Measurements from ENCODE around the gene MNT.

Gene MNT

DNA sequence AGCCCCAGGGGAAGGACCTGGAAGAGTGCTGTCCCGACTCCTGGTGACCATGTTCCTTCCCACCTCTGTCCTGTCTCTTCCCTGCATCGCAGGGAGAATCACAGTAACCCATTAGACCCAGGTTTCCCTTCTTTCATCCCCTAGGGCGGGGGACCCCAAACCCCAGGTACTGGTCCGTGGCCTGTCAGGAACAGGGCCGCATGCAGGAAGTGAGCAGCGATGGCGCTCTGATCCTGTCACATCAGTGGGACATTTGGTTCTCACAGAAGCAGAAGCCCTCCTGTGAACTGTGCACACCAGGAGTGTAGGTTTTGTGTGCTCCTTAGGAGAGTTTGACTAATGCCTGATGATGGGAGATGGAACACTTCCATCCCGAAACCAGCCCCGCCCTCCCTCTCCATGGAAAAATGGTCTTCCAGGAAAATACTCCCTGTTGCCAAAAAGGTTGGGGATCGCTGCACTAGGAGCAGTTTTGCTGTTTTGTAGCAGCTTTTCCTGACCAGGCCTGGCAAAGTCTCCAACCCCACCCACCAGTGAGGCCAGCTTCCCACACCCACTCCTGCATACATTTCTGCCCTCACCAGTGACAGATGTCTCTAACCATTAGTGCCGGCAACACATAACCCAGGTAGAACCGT lies 10.5 kb downstream of the MNT start:
- Histone ChIP-seq H3K36me3 (ENCODE audit: control insufficient read depth, insufficient read depth, low read length) (peaks cover 14% of the 10 kb centered on the region), H3K27me3 (replicated peaks; ENCODE audit: control insufficient read depth, insufficient read depth, low read length, poor library complexity, severe bottlenecking) (no peaks in the 10 kb centered on the region), H3K27ac (ENCODE audit: insufficient read depth, low read length, poor library complexity, severe bottlenecking) (peak overlapping the region; percentile 10), H3K4me3 (ENCODE audit: insufficient read depth, low read depth, low read length, poor library complexity, severe bottlenecking) (no peak overlapping the region), H3K4me1 (ENCODE audit: control insufficient read depth, insufficient read depth, low read length, poor library complexity, severe bottlenecking) (peaks cover 24% of the 10 kb centered on the region), H3K9me3 (ENCODE audit: control insufficient read depth, low read length) (no peaks in the 10 kb centered on the region)
- no peak for DNase-seq

DNA sequence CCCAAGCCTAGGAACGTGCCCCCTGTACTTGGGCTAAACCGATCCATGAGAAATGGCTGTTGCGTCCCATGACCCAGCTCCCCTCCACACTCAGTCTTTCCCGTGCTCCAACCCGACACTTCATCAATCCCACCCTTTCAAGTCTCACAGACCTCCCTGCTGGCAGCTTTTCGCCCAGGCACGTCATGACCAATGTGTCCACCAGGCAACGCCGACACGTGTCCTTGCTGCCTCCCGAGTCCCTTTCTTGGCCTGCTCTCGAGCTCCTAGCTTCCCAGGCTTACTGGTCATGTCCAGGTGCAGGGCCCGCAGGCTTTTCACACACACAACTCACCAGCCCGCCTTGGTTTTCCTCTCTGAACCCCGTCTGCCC lies 12.2 kb downstream of the MNT start:
- Histone ChIP-seq H3K27me3 (replicated peaks; ENCODE audit: control insufficient read depth, insufficient read depth, low read length, poor library complexity, severe bottlenecking) (no peaks in the 10 kb centered on the region), H3K27ac (ENCODE audit: insufficient read depth, low read length, poor library complexity, severe bottlenecking) (no peak overlapping the region), H3K4me3 (ENCODE audit: insufficient read depth, low read depth, low read length, poor library complexity, severe bottlenecking) (no peak overlapping the region), H3K4me1 (ENCODE audit: control insufficient read depth, insufficient read depth, low read length, poor library complexity, severe bottlenecking) (peaks cover 14% of the 10 kb centered on the region), H3K36me3 (ENCODE audit: control insufficient read depth, insufficient read depth, low read length) (peaks cover 12% of the 10 kb centered on the region), H3K9me3 (ENCODE audit: control insufficient read depth, low read length) (no peaks in the 10 kb centered on the region)
- no peak for DNase-seq

DNA sequence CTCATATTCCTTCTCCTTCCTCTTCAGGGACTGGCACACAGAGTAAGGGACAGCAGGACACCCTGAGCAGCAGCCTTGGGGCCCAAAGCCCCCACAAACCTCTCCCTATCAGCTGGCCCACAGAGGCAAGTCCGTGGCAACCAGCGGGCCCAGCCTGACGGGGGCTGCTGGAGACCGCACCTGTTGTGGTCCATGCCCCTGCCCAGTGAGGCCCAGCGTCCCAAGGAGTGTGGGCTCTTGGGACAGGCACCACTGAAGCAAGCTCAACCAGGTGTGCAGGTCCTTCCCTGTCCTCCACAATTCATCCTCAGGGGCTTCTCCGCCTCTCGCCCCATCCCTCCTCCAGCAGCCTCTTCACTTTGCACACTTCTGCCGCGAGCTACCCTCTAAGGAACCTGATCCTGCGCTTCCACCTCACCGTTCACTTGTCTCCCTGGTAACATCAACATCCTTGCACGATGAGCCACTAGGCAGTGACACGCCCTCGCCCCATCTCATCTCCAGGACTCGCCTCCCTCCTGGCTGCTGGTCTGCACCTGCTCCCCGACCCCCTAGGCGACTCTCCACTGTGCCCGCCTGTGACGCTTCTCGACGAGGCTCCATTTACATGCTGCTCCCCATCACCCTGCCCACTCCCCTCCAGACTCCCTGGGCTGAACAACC lies 12.7 kb downstream of the MNT start:
- Histone ChIP-seq H3K27ac (ENCODE audit: insufficient read depth, low read length, poor library complexity, severe bottlenecking) (no peak overlapping the region), H3K9me3 (ENCODE audit: control insufficient read depth, low read length) (no peaks in the 10 kb centered on the region), H3K4me3 (ENCODE audit: insufficient read depth, low read depth, low read length, poor library complexity, severe bottlenecking) (no peak overlapping the region), H3K36me3 (ENCODE audit: control insufficient read depth, insufficient read depth, low read length) (peaks cover 12% of the 10 kb centered on the region), H3K4me1 (ENCODE audit: control insufficient read depth, insufficient read depth, low read length, poor library complexity, severe bottlenecking) (peaks cover 14% of the 10 kb centered on the region), H3K27me3 (replicated peaks; ENCODE audit: control insufficient read depth, insufficient read depth, low read length, poor library complexity, severe bottlenecking) (no peaks in the 10 kb centered on the region)
- DNase-seq, result no peak

DNA sequence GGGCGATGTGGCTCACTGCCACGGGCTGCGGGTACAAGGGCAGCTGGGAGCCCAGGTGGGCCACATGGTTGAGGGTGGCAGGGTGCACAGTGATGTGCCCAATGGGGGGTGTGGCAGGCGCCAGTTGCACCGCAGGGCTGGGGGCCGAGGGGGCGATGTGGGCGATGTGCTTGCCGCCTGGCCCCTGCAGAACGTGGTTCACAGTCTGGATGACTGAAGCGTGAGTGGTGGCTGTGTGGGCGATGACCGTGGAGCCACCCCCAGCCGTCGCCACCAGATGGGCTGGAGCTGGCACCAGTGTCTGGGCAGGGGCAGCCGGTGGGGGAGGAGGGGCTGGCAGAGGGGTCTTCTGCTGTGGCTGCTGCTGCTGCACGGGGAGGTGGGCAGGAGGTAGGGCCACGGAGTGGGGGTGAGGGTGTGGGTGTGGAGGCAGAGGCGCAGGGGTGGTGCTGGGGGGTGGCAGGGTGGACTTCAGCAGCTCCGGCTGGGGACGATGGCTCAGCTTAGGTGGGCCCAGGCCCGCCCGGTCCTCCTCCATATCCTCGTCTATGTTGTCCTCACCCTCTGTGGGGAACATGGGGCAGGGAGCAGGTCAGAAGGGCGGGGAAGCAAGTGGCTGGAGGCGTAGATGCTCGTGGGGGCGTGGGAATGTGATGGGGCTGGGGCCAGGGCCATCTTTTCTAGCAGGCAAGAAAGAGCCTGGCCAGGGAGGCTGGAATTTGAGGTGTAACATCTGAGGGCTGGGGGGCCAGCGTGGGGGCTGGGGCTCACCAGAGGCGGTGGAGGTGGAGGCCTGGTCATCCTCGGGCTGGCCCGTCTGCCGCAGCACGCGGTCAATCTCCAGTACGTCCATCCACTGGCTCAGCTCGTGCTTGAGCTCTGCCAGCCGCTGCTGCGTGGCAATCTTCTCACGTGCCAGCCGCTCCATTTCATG lies 13.5 kb downstream of the MNT start:
- Histone ChIP-seq H3K4me3 (ENCODE audit: insufficient read depth, low read depth, low read length, poor library complexity, severe bottlenecking) (no peak overlapping the region), H3K27me3 (replicated peaks; ENCODE audit: control insufficient read depth, insufficient read depth, low read length, poor library complexity, severe bottlenecking) (no peaks in the 10 kb centered on the region), H3K27ac (ENCODE audit: insufficient read depth, low read length, poor library complexity, severe bottlenecking) (no peak overlapping the region), H3K36me3 (ENCODE audit: control insufficient read depth, insufficient read depth, low read length) (peaks cover 12% of the 10 kb centered on the region), H3K9me3 (ENCODE audit: control insufficient read depth, low read length) (no peaks in the 10 kb centered on the region), H3K4me1 (ENCODE audit: control insufficient read depth, insufficient read depth, low read length, poor library complexity, severe bottlenecking) (peaks cover 13% of the 10 kb centered on the region)
- no peak for DNase-seq

DNA sequence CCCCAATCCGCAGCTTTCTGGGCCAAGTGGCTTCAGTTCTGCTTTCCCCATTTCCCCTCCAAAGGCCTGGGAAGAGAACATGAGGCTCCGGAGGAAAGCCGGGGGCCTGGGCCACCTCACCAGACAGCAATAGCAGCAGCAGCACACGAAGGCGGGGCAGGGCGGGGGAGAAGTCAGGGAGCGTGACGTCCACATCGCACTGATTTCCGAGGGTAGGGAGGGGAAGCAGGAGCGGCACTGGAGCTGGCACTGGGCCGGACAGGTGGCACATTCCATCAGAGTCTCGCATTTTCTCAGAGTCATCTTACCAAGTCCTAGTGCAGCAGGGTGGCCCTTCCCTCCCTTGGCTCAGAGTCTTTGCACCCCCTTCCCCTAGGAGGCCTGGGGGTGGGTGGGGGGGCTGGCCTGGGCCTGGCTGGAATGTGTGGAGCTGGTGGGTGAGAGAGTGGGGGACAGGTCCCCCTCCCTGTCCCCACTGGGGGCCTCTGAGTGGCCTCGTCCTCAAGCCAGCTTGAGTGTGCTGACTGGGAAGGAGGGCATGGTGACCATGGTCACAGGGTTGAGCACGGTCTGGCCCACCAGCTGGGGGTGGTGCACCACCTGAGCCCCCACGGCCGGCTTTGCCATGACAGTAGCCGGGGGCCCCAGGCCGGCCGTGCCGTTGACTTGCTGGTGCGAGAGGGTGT lies 14.3 kb downstream of the MNT start:
- peaks cover 5% of the 10 kb centered on the region for H3K4me1 ChIP-seq (ENCODE audit: control insufficient read depth, insufficient read depth, low read length, poor library complexity, severe bottlenecking)
- DNase-seq, result no peak
- no peak overlapping the region for H3K4me3 ChIP-seq (ENCODE audit: insufficient read depth, low read depth, low read length, poor library complexity, severe bottlenecking)
- no peaks in the 10 kb centered on the region for H3K27me3 ChIP-seq (replicated peaks; ENCODE audit: control insufficient read depth, insufficient read depth, low read length, poor library complexity, severe bottlenecking)
- H3K27ac ChIP-seq (ENCODE audit: insufficient read depth, low read length, poor library complexity, severe bottlenecking), result no peak overlapping the region
- peaks cover 12% of the 10 kb centered on the region for H3K36me3 ChIP-seq (ENCODE audit: control insufficient read depth, insufficient read depth, low read length)
- no peaks in the 10 kb centered on the region for H3K9me3 ChIP-seq (ENCODE audit: control insufficient read depth, low read length)

DNA sequence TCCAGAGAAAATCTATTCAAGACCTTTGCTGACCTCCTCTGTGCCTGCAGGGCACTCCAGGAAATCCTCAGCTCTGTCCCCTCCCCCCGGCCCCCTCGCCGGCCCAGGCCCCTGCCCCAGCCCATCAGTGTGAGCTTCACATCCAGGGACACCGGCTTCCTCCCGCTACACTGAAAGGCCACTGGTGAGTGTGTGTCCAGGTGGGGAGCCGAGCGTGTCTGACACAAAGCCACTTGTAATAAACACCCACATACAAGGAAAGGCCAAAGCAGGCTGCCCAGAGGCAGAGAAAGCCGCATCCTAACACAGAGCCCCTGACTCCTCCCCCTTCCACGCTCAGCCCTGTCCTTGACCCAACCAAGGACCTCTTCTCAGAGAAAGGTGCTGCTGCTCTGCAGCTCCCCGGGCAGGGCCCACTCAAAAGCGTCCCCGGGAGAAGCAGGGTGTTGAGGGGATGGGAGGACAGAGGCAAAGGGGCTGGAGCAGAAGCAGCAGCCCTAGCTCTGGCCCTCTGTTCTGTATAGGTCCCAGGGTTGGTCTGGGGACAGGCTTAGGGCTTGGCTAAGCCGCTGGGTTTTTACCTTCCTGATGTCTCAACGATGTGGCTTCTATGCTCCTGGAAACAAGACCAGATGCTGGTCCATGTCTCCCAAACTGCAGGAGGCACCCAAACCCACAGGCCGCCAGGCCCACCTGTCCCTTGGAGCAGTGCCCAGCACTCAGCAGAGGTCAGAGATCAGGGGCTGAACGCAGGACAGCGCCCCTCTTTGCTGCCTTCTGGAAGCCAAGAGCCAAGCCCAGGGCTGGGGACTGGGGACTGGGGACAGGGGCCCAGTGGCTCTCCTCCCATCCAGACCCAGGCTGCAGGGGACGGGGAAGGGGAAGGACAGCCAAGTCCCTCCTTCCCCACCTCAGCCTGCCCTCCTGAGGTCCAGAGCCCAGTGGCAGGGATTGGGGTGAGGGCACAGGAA lies 15.3 kb downstream of the MNT start:
- Histone ChIP-seq H3K27me3 (replicated peaks; ENCODE audit: control insufficient read depth, insufficient read depth, low read length, poor library complexity, severe bottlenecking) (no peaks in the 10 kb centered on the region), H3K9me3 (ENCODE audit: control insufficient read depth, low read length) (no peaks in the 10 kb centered on the region), H3K4me1 (ENCODE audit: control insufficient read depth, insufficient read depth, low read length, poor library complexity, severe bottlenecking) (no peaks in the 10 kb centered on the region), H3K36me3 (ENCODE audit: control insufficient read depth, insufficient read depth, low read length) (peaks cover 12% of the 10 kb centered on the region), H3K27ac (ENCODE audit: insufficient read depth, low read length, poor library complexity, severe bottlenecking) (no peak overlapping the region), H3K4me3 (ENCODE audit: insufficient read depth, low read depth, low read length, poor library complexity, severe bottlenecking) (no peak overlapping the region)
- DNase-seq, result no peak

DNA sequence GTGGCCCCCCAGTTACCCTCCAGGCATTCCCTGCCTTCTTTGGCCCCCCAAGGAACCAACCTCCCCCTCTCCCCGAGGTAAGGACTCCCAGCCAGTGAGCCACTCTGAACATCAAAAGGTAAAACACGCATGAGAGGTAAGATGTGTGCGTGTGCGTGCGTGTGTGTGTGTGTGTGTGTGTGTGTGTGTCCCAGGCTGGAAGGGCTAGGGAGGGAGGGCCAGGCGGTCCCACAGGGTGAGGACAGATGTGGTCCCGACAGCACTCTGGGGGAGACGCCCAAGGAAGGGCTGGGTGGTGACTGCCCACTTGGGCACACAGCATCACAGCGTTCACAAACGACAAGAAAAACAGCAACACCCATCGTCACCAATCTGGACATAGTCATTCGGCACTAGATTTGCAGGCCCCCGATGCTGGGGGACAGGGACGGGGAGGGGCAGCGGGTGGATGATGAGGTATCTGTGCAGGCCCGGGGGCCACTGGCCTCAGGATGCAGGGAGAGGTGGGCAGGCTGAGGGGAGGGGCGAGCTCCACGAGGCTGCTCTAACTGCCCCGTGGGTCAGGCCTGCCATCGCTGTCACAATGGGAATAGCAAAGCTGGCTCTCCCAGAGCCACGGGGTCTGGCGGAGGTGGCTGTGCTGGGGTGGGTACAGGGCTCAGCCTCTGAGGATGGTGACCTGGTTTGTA lies 16.3 kb downstream of the MNT start:
- H3K27ac ChIP-seq (ENCODE audit: insufficient read depth, low read length, poor library complexity, severe bottlenecking), result no peak overlapping the region
- H3K36me3 ChIP-seq (ENCODE audit: control insufficient read depth, insufficient read depth, low read length), result peaks cover 16% of the 10 kb centered on the region
- no peaks in the 10 kb centered on the region for H3K27me3 ChIP-seq (replicated peaks; ENCODE audit: control insufficient read depth, insufficient read depth, low read length, poor library complexity, severe bottlenecking)
- H3K9me3 ChIP-seq (ENCODE audit: control insufficient read depth, low read length), result no peaks in the 10 kb centered on the region
- no peak for DNase-seq
- H3K4me3 ChIP-seq (ENCODE audit: insufficient read depth, low read depth, low read length, poor library complexity, severe bottlenecking), result no peak overlapping the region
- H3K4me1 ChIP-seq (ENCODE audit: control insufficient read depth, insufficient read depth, low read length, poor library complexity, severe bottlenecking), result no peaks in the 10 kb centered on the region

DNA sequence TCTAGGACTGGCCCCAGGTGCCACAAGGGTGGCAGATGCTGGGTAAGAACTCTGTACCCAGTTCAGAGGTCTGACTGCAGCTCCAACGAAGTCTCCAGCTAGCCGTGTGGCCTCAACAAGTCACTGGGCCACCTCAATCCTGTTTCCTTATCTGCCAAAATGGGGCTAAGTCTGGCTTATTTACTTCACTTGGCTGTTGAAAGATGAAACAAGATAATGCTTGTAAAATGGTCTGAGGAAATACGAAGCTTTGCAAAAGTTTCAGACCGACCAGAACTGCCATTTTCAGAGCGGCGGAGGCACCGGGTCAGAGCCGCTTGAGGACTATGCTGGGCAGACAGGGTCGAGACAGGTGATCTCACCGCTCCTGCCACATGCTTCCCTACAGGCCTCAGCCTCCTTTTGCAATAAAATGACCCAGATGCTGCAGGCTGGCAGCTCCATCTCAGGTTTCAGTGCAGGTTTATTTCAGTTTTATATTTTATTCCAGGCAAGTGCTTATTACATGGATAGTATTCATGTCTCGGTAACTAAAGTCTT lies 17.2 kb downstream of the MNT start:
- H3K9me3 ChIP-seq (ENCODE audit: control insufficient read depth, low read length), result no peaks in the 10 kb centered on the region
- no peak overlapping the region for H3K4me3 ChIP-seq (ENCODE audit: insufficient read depth, low read depth, low read length, poor library complexity, severe bottlenecking)
- peaks cover 16% of the 10 kb centered on the region for H3K36me3 ChIP-seq (ENCODE audit: control insufficient read depth, insufficient read depth, low read length)
- H3K27ac ChIP-seq (ENCODE audit: insufficient read depth, low read length, poor library complexity, severe bottlenecking), result no peak overlapping the region
- no peaks in the 10 kb centered on the region for H3K4me1 ChIP-seq (ENCODE audit: control insufficient read depth, insufficient read depth, low read length, poor library complexity, severe bottlenecking)
- H3K27me3 ChIP-seq (replicated peaks; ENCODE audit: control insufficient read depth, insufficient read depth, low read length, poor library complexity, severe bottlenecking), result no peaks in the 10 kb centered on the region
- DNase-seq, result no peak
